CD4-positive, alpha-beta T cell treated with Interleukin-4 for 1 hour (primary cell): ENCODE measurements around the gene ME2.
"Not testable (repeated sequence)": the region's sequence is repeated elsewhere in the genome, so short reads cannot be mapped to it uniquely, and the experiment has no call there.

ENCODE experiments used
- DNase-seq, 2 donors: peaks; one replicate each; pipeline ENCODE4 v3.0.0-alpha.2; 2020 to 2022

The ME2 gene

GRCh38 chr18:50928551-50928950, 49.6 kb downstream of the ME2 start:
- DNase-seq, result no peak

- DNase-seq, result no peak
Observed at GRCh38 chr18:50933684-50934083, 54.8 kb downstream of the ME2 start.

GRCh38 chr18:50934545-50935211, 55.8 kb downstream of the ME2 start:
- no peak for DNase-seq

- DNase-seq, result no peak
Observed at GRCh38 chr18:50935493-50936191, 56.7 kb downstream of the ME2 start.

GRCh38 chr18:50937183-50937582, 58.3 kb downstream of the ME2 start:
- DNase-seq, result no peak

GRCh38 chr18:50938912-50939311, 60.0 kb downstream of the ME2 start:
- no peak for DNase-seq

GRCh38 chr18:50944245-50944932, 65.5 kb downstream of the ME2 start:
- no peak for DNase-seq

GRCh38 chr18:50945918-50946317, 67.0 kb downstream of the ME2 start:
- not testable (repeated sequence) for DNase-seq

GRCh38 chr18:50947899-50948298, 69.0 kb downstream of the ME2 start:
- no peak for DNase-seq

- no peak for DNase-seq
Observed at GRCh38 chr18:50949185-50949584, 70.3 kb downstream of the ME2 start.

- no peak for DNase-seq
Observed at GRCh38 chr18:50950626-50951025, 71.7 kb downstream of the ME2 start.

GRCh38 chr18:50953822-50954221, 74.9 kb downstream of the ME2 start:
- DNase-seq, result no peak

- no peak for DNase-seq
Observed at GRCh38 chr18:50955253-50955652, 76.3 kb downstream of the ME2 start.

- no peak for DNase-seq
Observed at GRCh38 chr18:50956116-50956515, 77.2 kb downstream of the ME2 start.

- DNase-seq, result no peak
Observed at GRCh38 chr18:50961974-50962373, 83.1 kb downstream of the ME2 start.

GRCh38 chr18:50967714-50968661, 89.1 kb downstream of the ME2 start, which contains the start of gene ELAC1:
ELAC1 (plus strand) TSS chr18:50968040; CDS start chr18:50974405, 6,365 bp downstream.
- peak; percentile 65 to 69 for DNase-seq

- no peak for DNase-seq
Observed at GRCh38 chr18:50969448-50969847, 90.5 kb downstream of the ME2 start.

GRCh38 chr18:50970006-50970405, 91.1 kb downstream of the ME2 start:
- no peak for DNase-seq

GRCh38 chr18:50972404-50972803, 93.5 kb downstream of the ME2 start:
- not testable (repeated sequence) for DNase-seq

- DNase-seq, result no peak
Observed at GRCh38 chr18:50973367-50974126, 94.6 kb downstream of the ME2 start.

GRCh38 chr18:50977037-50977760, 98.3 kb downstream of the ME2 start:
- no peak for DNase-seq
